Naive thymus-derived CD8-positive, alpha-beta T cell (primary cell): Measurements from ENCODE around the gene MRM2. TPM values are rescaled to one million over a fixed set of nuclear protein-coding genes. Genes with fewer than 3 reads are reported as not detected.
A peak's percentile ranks its signal among the peaks of the same experiment; 100 is the strongest.

Experiments
- ATAC-seq, 2 donors: fragments of 150-1000 bp; cut with Tn5 transposase in 1 of 2; sonication (Bioruptor Pico), chemical (Tn5 transposase) in 1 of 2; 1 replicate in 1 of 2; 2 replicates in 1 of 2; pipeline ENCODE4 v1.10.0; 2021; ENCODE audit warnings: mild to moderate bottlenecking in 2 of 2, moderate library complexity in 2 of 2
- POLR2A ChIA-PET: fragments of 350-600 bp; sonication (Branson Sonifier 250); formaldehyde crosslinking; loops from one replicate; lab custom pipeline; 2021; ENCODE audit warnings: antibody characterized with exemption; lab: Charles Lee
- DNase-seq, 10 donors: peaks; one replicate each; pipeline versions ENCODE4 v3.0.0 to v3.0.0-alpha.2; 2020 to 2022
- H3K27ac Mint-ChIP-seq, 10 donors: one replicate each; pipeline ENCODE4 v1.8.0; 2020 to 2022; ENCODE audit warnings: mild to moderate bottlenecking in 10 of 10, mixed read lengths in 10 of 10, moderate library complexity in 4 of 10, inconsistent platforms in 1 of 10
- H3K27me3 Mint-ChIP-seq, 5 donors: one replicate each; pipeline ENCODE4 v1.8.0; 2021 to 2022; ENCODE audit warnings: mixed read lengths in 5 of 5
- H3K36me3 Mint-ChIP-seq, 3 donors: one replicate each; pipeline ENCODE4 v1.8.0; 2020 to 2022; ENCODE audit warnings: mixed read lengths in 3 of 3, mild to moderate bottlenecking in 2 of 3, inconsistent platforms in 1 of 3
- H3K4me1 Mint-ChIP-seq, 4 donors: one replicate each; pipeline ENCODE4 v1.8.0; 2021 to 2022; ENCODE audit warnings: mixed read lengths in 4 of 4
- H3K4me3 Mint-ChIP-seq, 10 donors: one replicate each; pipeline ENCODE4 v1.8.0; 2020 to 2022; ENCODE audit warnings: mild to moderate bottlenecking in 10 of 10, mixed read lengths in 10 of 10, moderate library complexity in 6 of 10, inconsistent platforms in 1 of 10
- H3K9me3 Mint-ChIP-seq, 9 donors: one replicate each; pipeline ENCODE4 v1.8.0; 2020 to 2022; ENCODE audit warnings: mixed read lengths in 9 of 9, mild to moderate bottlenecking in 3 of 9, inconsistent platforms in 1 of 9, moderate library complexity in 1 of 9
- polyA plus RNA-seq, 3 donors: library from polyadenylated mRNA; unstranded; fragments of 300-500 nt; fragmentation: Illumina TruSeq; gene quantifications; one replicate each; pipeline ENCODE4 v1.2.3, GENCODE V29; 2021
- total RNA-seq, 8 experiments: library from RNA in 2 of 8; stranded (reverse) in 2 of 8; gene quantifications; one replicate each; pipeline ENCODE4 v1.2.3 and lab custom pipeline; 2021 to 2026

The MRM2 gene
- total and polyA plus RNA-seq, 5 experiments from 2014 or later: 16.3 to 53.0 (median 31.8) TPM

- H3K27ac Mint-ChIP-seq: peak overlapping the region in 1 of 10 donors; percentile 69
- H3K27me3 Mint-ChIP-seq: no peaks in the 10 kb centered on the region
- ATAC-seq (no peak), DNase-seq (no peak)
- peak overlapping the region in 3 of 10 donors; percentile 28 to 81 (median 48) for H3K4me3 Mint-ChIP-seq
- H3K4me1 Mint-ChIP-seq: peaks cover 7 to 53% (median 30%) of the 10 kb centered on the region in 4 donors
- POLR2A ChIA-PET: no interaction called here
- H3K36me3 Mint-ChIP-seq: peaks cover 0 to 40% (median 3%) of the 10 kb centered on the region in 3 donors
- H3K9me3 Mint-ChIP-seq: no peaks in the 10 kb centered on the region
Measured at GRCh38 chr7:2239242-2239641, 2.8 kb downstream of the MRM2 start.

- Mint-ChIP-seq H3K27ac (peak overlapping the region in 4 of 10 donors; percentile 66 to 84 (median 78)), H3K27me3 (no peaks in the 10 kb centered on the region), H3K4me1 (peaks cover 6 to 52% (median 29%) of the 10 kb centered on the region in 4 donors), H3K36me3 (peaks cover 0 to 41% (median 3%) of the 10 kb centered on the region in 3 donors), H3K9me3 (no peaks in the 10 kb centered on the region), H3K4me3 (peak overlapping the region in 2 of 10 donors; percentile 28 to 54)
- ATAC-seq (no peak), DNase-seq (peak in 1 of 10 donors; percentile 36)
- POLR2A ChIA-PET: no interaction called here
Measured at GRCh38 chr7:2237109-2237602, 4.8 kb downstream of the MRM2 start.

GRCh38 chr7:2233926-2234325 lies 8.1 kb downstream of the MRM2 start:
- DNase-seq: no peak
- Mint-ChIP-seq H3K4me1 (peaks cover 16 to 51% (median 44%) of the 10 kb centered on the region in 4 donors), H3K27ac (peak overlapping the region in 2 of 10 donors; percentile 8 to 16), H3K27me3 (no peaks in the 10 kb centered on the region), H3K9me3 (no peaks in the 10 kb centered on the region), H3K4me3 (peak overlapping the region; percentile 36 to 92 (median 64)), H3K36me3 (peaks cover 0 to 44% (median 3%) of the 10 kb centered on the region in 3 donors)
- POLR2A ChIA-PET: interaction anchor here (0.7 to 1.0 kb wide), 2 partner anchors 15 to 135 kb away, joined by 3 read pairs; no protein-coding TSS in a partner anchor
- ATAC-seq: no peak

GRCh38 chr7:2232766-2233520 lies 9.1 kb downstream of the MRM2 start, which contains the start of gene MAD1L1:
Gene MAD1L1, minus strand, starts transcription at chr7:2232945. Its CDS starts 2,812 bp downstream, at chr7:2230133.
- Mint-ChIP-seq H3K27ac (peak within 1 kb of the TSS; percentile 76 to 97 (median 92)), H3K4me3 (peak within 1 kb of the TSS; percentile 85 to 96 (median 92)), H3K36me3 (peaks cover 0 to 44% (median 3%) of the 10 kb centered on the region in 3 donors), H3K27me3 (no peaks in the 10 kb centered on the region), H3K4me1 (peaks cover 16 to 49% (median 44%) of the 10 kb centered on the region in 4 donors), H3K9me3 (no peaks in the 10 kb centered on the region)
- peak; percentile 82 to 93 (median 88) for DNase-seq
- POLR2A ChIA-PET: interaction anchor here (1.4 to 1.6 kb wide), 3 partner anchors 9 to 122 kb away, joined by 3 to 7 read pairs (median 5); partner anchors contain the start of genes EIF3B, MRM2 and NUDT1
- peak; percentile 92 to 94 for ATAC-seq

- Mint-ChIP-seq H3K36me3 (peaks cover 0 to 41% (median 3%) of the 10 kb centered on the region in 3 donors), H3K4me1 (peaks cover 16 to 52% (median 42%) of the 10 kb centered on the region in 4 donors), H3K9me3 (no peaks in the 10 kb centered on the region), H3K27ac (peak overlapping the region; percentile 53 to 91 (median 81)), H3K4me3 (peak overlapping the region; percentile 78 to 93 (median 88)), H3K27me3 (no peaks in the 10 kb centered on the region)
- POLR2A ChIA-PET: interaction anchor here (0.7 to 1.6 kb wide), 4 partner anchors 10 to 803 kb away, joined by 3 to 7 read pairs (median 4); partner anchors contain the start of genes EIF3B, MRM2 and NUDT1
- ATAC-seq: peak; percentile 68 to 72
- DNase-seq: peak in 4 of 10 donors; percentile 24 to 46 (median 28)
Measured at GRCh38 chr7:2231992-2232765, 9.8 kb downstream of the MRM2 start.

- peak overlapping the region in 2 of 10 donors; percentile 32 to 63 for H3K27ac Mint-ChIP-seq
- DNase-seq (no peak), ATAC-seq (no peak)
- H3K4me1 Mint-ChIP-seq: peaks cover 19 to 54% (median 40%) of the 10 kb centered on the region in 4 donors
- H3K27me3 Mint-ChIP-seq: no peaks in the 10 kb centered on the region
- no peaks in the 10 kb centered on the region for H3K9me3 Mint-ChIP-seq
- H3K36me3 Mint-ChIP-seq: peaks cover 3 to 44% (median 7%) of the 10 kb centered on the region in 3 donors
- POLR2A ChIA-PET: interaction anchor here (1.5 kb wide), 1 partner anchor 10 kb away, joined by 5 read pairs; no protein-coding TSS in a partner anchor
- H3K4me3 Mint-ChIP-seq: peak overlapping the region in 5 of 10 donors; percentile 16 to 72 (median 47)
Measured at GRCh38 chr7:2230882-2231281, 11.1 kb downstream of the MRM2 start.

GRCh38 chr7:2230226-2230625 lies 11.8 kb downstream of the MRM2 start:
- POLR2A ChIA-PET: interaction anchor here (1.5 kb wide), 1 partner anchor 11 kb away, joined by 5 read pairs; no protein-coding TSS in a partner anchor
- DNase-seq (no peak), ATAC-seq (no peak)
- Mint-ChIP-seq H3K9me3 (no peaks in the 10 kb centered on the region), H3K4me1 (peaks cover 19 to 55% (median 39%) of the 10 kb centered on the region in 4 donors), H3K27ac (peak overlapping the region in 3 of 10 donors; percentile 1 to 32 (median 25)), H3K36me3 (peaks cover 3 to 46% (median 7%) of the 10 kb centered on the region in 3 donors), H3K27me3 (no peaks in the 10 kb centered on the region), H3K4me3 (peak overlapping the region in 7 of 10 donors; percentile 15 to 72 (median 47))

- no peaks in the 10 kb centered on the region for H3K27me3 Mint-ChIP-seq
- ATAC-seq: no peak
- POLR2A ChIA-PET: no interaction called here
- peak overlapping the region in 1 of 10 donors; percentile 77 for H3K27ac Mint-ChIP-seq
- H3K36me3 Mint-ChIP-seq: peaks cover 3 to 44% (median 6%) of the 10 kb centered on the region in 3 donors
- H3K4me3 Mint-ChIP-seq: peak overlapping the region in 4 of 10 donors; percentile 4 to 48 (median 35)
- DNase-seq: no peak
- H3K9me3 Mint-ChIP-seq: no peaks in the 10 kb centered on the region
- H3K4me1 Mint-ChIP-seq: peaks cover 15 to 50% (median 35%) of the 10 kb centered on the region in 4 donors
Measured at GRCh38 chr7:2229467-2229866, 12.5 kb downstream of the MRM2 start.

- DNase-seq: no peak
- Mint-ChIP-seq H3K9me3 (no peaks in the 10 kb centered on the region), H3K27me3 (no peaks in the 10 kb centered on the region), H3K27ac (no peak overlapping the region), H3K4me1 (peaks cover 18 to 49% (median 35%) of the 10 kb centered on the region in 4 donors), H3K36me3 (peaks cover 3 to 46% (median 8%) of the 10 kb centered on the region in 3 donors), H3K4me3 (no peak overlapping the region)
- POLR2A ChIA-PET: no interaction called here
- no peak for ATAC-seq
Measured at GRCh38 chr7:2228921-2229320, 13.1 kb downstream of the MRM2 start.

- H3K36me3 Mint-ChIP-seq: peaks cover 3 to 48% (median 8%) of the 10 kb centered on the region in 3 donors
- DNase-seq: no peak
- POLR2A ChIA-PET: no interaction called here
Measured at GRCh38 chr7:2227699-2228098, 14.3 kb downstream of the MRM2 start.

GRCh38 chr7:2225830-2226229 lies 16.2 kb downstream of the MRM2 start:
- H3K27ac Mint-ChIP-seq: peak overlapping the region in 2 of 10 donors; percentile 16
- no peaks in the 10 kb centered on the region for H3K9me3 Mint-ChIP-seq
- ATAC-seq: no peak
- POLR2A ChIA-PET: no interaction called here
- peaks cover 11 to 37% (median 19%) of the 10 kb centered on the region in 4 donors for H3K4me1 Mint-ChIP-seq
- DNase-seq: no peak
- H3K36me3 Mint-ChIP-seq: peaks cover 3 to 57% (median 11%) of the 10 kb centered on the region in 3 donors
- no peaks in the 10 kb centered on the region for H3K27me3 Mint-ChIP-seq
- H3K4me3 Mint-ChIP-seq: no peak overlapping the region

More at GRCh38 chr7:2227699-2228098, 14.3 kb downstream of the MRM2 start:
- H3K27me3 Mint-ChIP-seq: no peaks in the 10 kb centered on the region
- peak overlapping the region in 2 of 10 donors; percentile 55 to 65 for H3K27ac Mint-ChIP-seq
- ATAC-seq: no peak
- no peaks in the 10 kb centered on the region for H3K9me3 Mint-ChIP-seq
- peaks cover 16 to 43% (median 27%) of the 10 kb centered on the region in 4 donors for H3K4me1 Mint-ChIP-seq
- H3K4me3 Mint-ChIP-seq: no peak overlapping the region

GRCh38 chr7:2225336-2225735 lies 16.7 kb downstream of the MRM2 start:
- H3K4me3 Mint-ChIP-seq: peak overlapping the region in 1 of 10 donors; percentile 57
- H3K4me1 Mint-ChIP-seq: peaks cover 11 to 36% (median 17%) of the 10 kb centered on the region in 4 donors
- ATAC-seq (no peak), DNase-seq (no peak)
- no peaks in the 10 kb centered on the region for H3K27me3 Mint-ChIP-seq
- POLR2A ChIA-PET: no interaction called here
- peaks cover 3 to 57% (median 11%) of the 10 kb centered on the region in 3 donors for H3K36me3 Mint-ChIP-seq
- no peak overlapping the region for H3K27ac Mint-ChIP-seq
- no peaks in the 10 kb centered on the region for H3K9me3 Mint-ChIP-seq
